Endothelial cell of umbilical vein (primary cell): ENCODE results near the gene CYGB. TPM values are rescaled to one million over a fixed set of nuclear protein-coding genes. Genes with fewer than 3 reads are reported as not detected.

ENCODE experiments used
- BruUV-seq: library from RNA; stranded (reverse); fragments of 400-500 nt; replicated peaks from 2 replicates; lab custom pipeline; 2021; lab: Mats Ljungman, UMichigan
- CTCF ChIA-PET: fragments of 300-600, 350-600 bp; sonication (Branson Sonifier 250); formaldehyde crosslinking; loops from one replicate; lab custom pipeline; 2021; ENCODE audit warnings: antibody characterized with exemption, inconsistent platforms; lab: Charles Lee
- POLR2A ChIA-PET: fragments of 300-600, 350-600 bp; sonication (Branson Sonifier 250); formaldehyde crosslinking; loops from one replicate; lab custom pipeline; 2021; ENCODE audit warnings: antibody characterized with exemption, inconsistent platforms; lab: Charles Lee
- DNase-seq: peaks from one replicate; pipeline ENCODE4 v3.0.0-alpha.2; 2011; ENCODE audit warnings: low read depth, low spot score
- FAIRE-seq: peaks from 2 replicates; lab custom pipeline; 2011; peaks lifted over from hg19 to GRCh38; lab: Jason Lieb, UNC
- H2AFZ ChIP-seq: 2 replicates; pipeline ENCODE4 v1.6.0; 2012; ENCODE audit warnings: low read depth, low read length, control low read depth, inconsistent platforms
- H3K27ac ChIP-seq: 2 replicates; pipeline ENCODE4 v1.5.1; 2011; ENCODE audit warnings: low read depth, mild to moderate bottlenecking, control low read depth, low read length, moderate library complexity; ENCODE audit not compliant: insufficient read depth
- H3K27me3 ChIP-seq, 2 experiments: 2 replicates each; pipeline versions ENCODE4 v1.6.0 to v1.6.1; 2011; ENCODE audit warnings: low read length in 2 of 2, mixed read lengths in 1 of 2; ENCODE audit not compliant: control insufficient read depth in 2 of 2, insufficient read depth in 2 of 2
- H3K36me3 ChIP-seq, 2 experiments: 2 replicates in 1 of 2; 3 replicates in 1 of 2; pipeline ENCODE4 v1.5.1; 2011; ENCODE audit warnings: low read length in 2 of 2, mild to moderate bottlenecking in 1 of 2, moderate library complexity in 1 of 2; ENCODE audit not compliant: control insufficient read depth in 2 of 2, insufficient read depth in 2 of 2; ENCODE audit errors: extremely low read depth in 1 of 2
- H3K4me1 ChIP-seq: 3 replicates; pipeline ENCODE4 v1.5.1; 2011; ENCODE audit warnings: mild to moderate bottlenecking, low read length; ENCODE audit not compliant: control insufficient read depth, insufficient read depth; ENCODE audit errors: extremely low read depth
- H3K4me2 ChIP-seq: 2 replicates; pipeline ENCODE4 v1.6.1; 2011; ENCODE audit warnings: low read length, control low read depth, mixed read lengths; ENCODE audit not compliant: insufficient read depth
- H3K4me3 ChIP-seq, 3 experiments: fragments of 200-600 bp in 1 of 3; sonication (generic), shearing (Covaris generic) in 1 of 3; replicated peaks in 1 of 3; 2 replicates each; pipeline ENCODE4 v1.5.1; 2011 to 2016; ENCODE audit warnings: control low read depth in 3 of 3, low read length in 3 of 3, mild to moderate bottlenecking in 2 of 3, inconsistent platforms in 1 of 3, low read depth in 1 of 3, moderate library complexity in 1 of 3; ENCODE audit not compliant: insufficient read depth in 1 of 3
- H3K79me2 ChIP-seq: 2 replicates; pipeline ENCODE4 v1.6.0; 2012; ENCODE audit warnings: low read length, inconsistent platforms; ENCODE audit not compliant: control insufficient read depth, insufficient read depth
- H3K9ac ChIP-seq: replicated peaks from 2 replicates; pipeline ENCODE3; 2011; ENCODE audit warnings: low read length, control low read depth; ENCODE audit not compliant: insufficient read depth; ENCODE audit errors: extremely low read depth
- H3K9me1 ChIP-seq: replicated peaks from 3 replicates; pipeline ENCODE4 v1.6.0; 2011; ENCODE audit warnings: mild to moderate bottlenecking, low read length; ENCODE audit not compliant: control insufficient read depth, insufficient read depth; ENCODE audit errors: extremely low read depth
- H3K9me3 ChIP-seq: replicated peaks from 2 replicates; pipeline ENCODE4 v1.5.1; 2012; ENCODE audit warnings: low read length, inconsistent platforms; ENCODE audit not compliant: control insufficient read depth, insufficient read depth
- H4K20me1 ChIP-seq: replicated peaks from 2 replicates; pipeline ENCODE3; 2011; ENCODE audit warnings: mild to moderate bottlenecking, low read length; ENCODE audit not compliant: control insufficient read depth, insufficient read depth; ENCODE audit errors: extremely low read depth
- CTCF ChIP-seq, 2 donors: IDR thresholded peaks; 1 replicate in 1 of 2; 2 replicates in 1 of 2; pipeline ENCODE4 v1.5.1; 2011; ENCODE audit warnings: low read length in 2 of 2, mild to moderate bottlenecking in 2 of 2, moderate library complexity in 2 of 2, control low read depth in 1 of 2, inconsistent platforms in 1 of 2, low read depth in 1 of 2; ENCODE audit not compliant: insufficient read depth in 1 of 2; ENCODE audit errors: extremely low read depth in 1 of 2
- EZH2 ChIP-seq: IDR thresholded peaks from 2 replicates; pipeline ENCODE4 v1.6.1; 2012; ENCODE audit warnings: borderline replicate concordance, low read depth, mild to moderate bottlenecking, moderate library complexity, low read length, inconsistent platforms; ENCODE audit not compliant: severe bottlenecking
- GATA2 ChIP-seq: IDR thresholded peaks from 2 replicates; pipeline ENCODE4 v1.7.0; 2011; ENCODE audit warnings: low read depth, mild to moderate bottlenecking, moderate library complexity, mixed read lengths, low read length; ENCODE audit not compliant: insufficient read length, insufficient read depth
- JUN ChIP-seq: IDR thresholded peaks from 2 replicates; pipeline ENCODE4 v1.6.1; 2011; ENCODE audit warnings: borderline replicate concordance, low read depth; ENCODE audit not compliant: insufficient read length, insufficient read depth
- MYC ChIP-seq: IDR thresholded peaks from one replicate; pipeline ENCODE4 v1.6.1; 2011; ENCODE audit warnings: mild to moderate bottlenecking, low read depth, low read length
- dilution Hi-C: fragments of 300-500 bp; cut with MboI; formaldehyde crosslinking; loops from one replicate; pipeline ENCODE4 v1.15.0; 2019; ENCODE audit warnings: low sequenced_read_pairs; ENCODE audit not compliant: extremely low pct_ligation_motif_present
- intact Hi-C: fragments of 100-400 bp; cut with micrococcal nuclease; formaldehyde crosslinking; loops from one replicate; pipeline ENCODE4 v1.10.0; 2022
- polyA plus RNA-seq, 4 experiments: library from polyadenylated mRNA; depleted of rRNA in 3 of 4; stranded (reverse) in 3 of 4; unstranded in 1 of 4; fragments of >200 nt; gene quantifications; 2 replicates each; pipeline versions ENCODE4 v1.2.1 to v1.2.3, GENCODE V29; 2011 to 2012; ENCODE audit warnings: missing spikeins in 1 of 4
- total RNA-seq: library from RNA; stranded (reverse); gene quantifications from 2 replicates; pipeline ENCODE4 v1.2.3, GENCODE V29; 2021

CYGB gene
- total and polyA plus RNA-seq, 2 donors (not counting 3 experiments of a cell fraction or from before 2014, with no cell fraction given) = 0.22 to 0.91 TPM

GRCh38 chr17:76528528-76529223 lies 8.8 kb downstream of the CYGB start:
- peaks cover 23% of the 10 kb centered on the region for H3K4me1 ChIP-seq

More at GRCh38 chr17:76528528-76529223, 8.8 kb downstream of the CYGB start:
- BruUV-seq = no TSS peak
- Histone ChIP-seq H3K4me3 (no peak overlapping the region), H4K20me1 (no peaks in the 10 kb centered on the region), H3K36me3 (no peaks in the 10 kb centered on the region), H3K9me1 (no peaks in the 10 kb centered on the region), H3K4me2 (no peak overlapping the region), H2AFZ (peak overlapping the region; percentile 67), H3K9me3 (no peaks in the 10 kb centered on the region), H3K9ac (no peak overlapping the region), H3K27ac (no peak overlapping the region), H3K79me2 (no peaks in the 10 kb centered on the region), H3K27me3 (no peaks in the 10 kb centered on the region)
- DNase-seq (no peak), FAIRE-seq (no peak)
- POLR2A ChIA-PET = interaction anchor here (0.7 to 1.2 kb wide), 2 partner anchors 18 to 141 kb away, joined by 3 to 6 read pairs; no protein-coding TSS in a partner anchor
- intact Hi-C loops (loop anchor here (10.0 kb wide), 1 partner anchor 186 kb away; the partner anchor contains the start of gene MXRA7), dilution Hi-C loops (no loop called here)
- TF ChIP-seq EZH2 (no peak), MYC (no peak), GATA2 (no peak), JUN (no peak), CTCF (IDR thresholded peaks at IDR 0.05; ENCODE audit: extremely low read depth in 1 of 2, insufficient read depth in 1 of 2, low read depth in 1 of 2, low read length in 2 of 2) (no peak)
- CTCF ChIA-PET = interaction anchor here (0.7 to 4.3 kb wide), 12 partner anchors 7 to 261 kb away, joined by 3 to 60 read pairs (median 4); partner anchors contain the start of genes PRCD and ST6GALNAC2
